GM21619 (cell line): ENCODE data around the gene SEL1L.
"Not testable (repeated sequence)": the region's sequence is repeated elsewhere in the genome, so short reads cannot be mapped to it uniquely, and the experiment has no call there.

Experiments
- ATAC-seq: cut with Tn5 transposase; IDR thresholded peaks from one replicate; pipeline ENCODE4 v1.9.1; 2021; ENCODE audit not compliant: unreplicated experiment

SEL1L gene

GRCh38 chr14:81533536-81534343 lies at the start of gene SEL1L:
Gene SEL1L, minus strand, starts transcription at chr14:81533853. Its CDS starts 109 bp downstream, at chr14:81533744.
- peak; percentile 89 for ATAC-seq

- ATAC-seq: no peak
Measured at GRCh38 chr14:81582420-81582819, 48.8 kb upstream of the SEL1L start.

GRCh38 chr14:81579115-81579514 lies 45.5 kb upstream of the SEL1L start:
- no peak for ATAC-seq

- no peak for ATAC-seq
Measured at GRCh38 chr14:81571437-81571836, 37.8 kb upstream of the SEL1L start.

GRCh38 chr14:81567302-81567701 lies 33.6 kb upstream of the SEL1L start:
- ATAC-seq: no peak

- peak; percentile 89 for ATAC-seq
Measured at GRCh38 chr14:81565441-81566290, 32.0 kb upstream of the SEL1L start.

- ATAC-seq: no peak
Measured at GRCh38 chr14:81562818-81563217, 29.2 kb upstream of the SEL1L start.

GRCh38 chr14:81561084-81561775 lies 27.6 kb upstream of the SEL1L start:
- no peak for ATAC-seq

GRCh38 chr14:81559385-81559784 lies 25.7 kb upstream of the SEL1L start:
- no peak for ATAC-seq

- ATAC-seq: no peak
Measured at GRCh38 chr14:81557146-81557545, 23.5 kb upstream of the SEL1L start.

- ATAC-seq: no peak
Measured at GRCh38 chr14:81555684-81556083, 22.0 kb upstream of the SEL1L start.

- ATAC-seq: no peak
Measured at GRCh38 chr14:81555051-81555450, 21.4 kb upstream of the SEL1L start.

GRCh38 chr14:81551471-81551870 lies 17.8 kb upstream of the SEL1L start:
- no peak for ATAC-seq

- ATAC-seq: peak; percentile 94
Measured at GRCh38 chr14:81550001-81550637, 16.5 kb upstream of the SEL1L start.

GRCh38 chr14:81541206-81541605 lies 7.6 kb upstream of the SEL1L start:
- ATAC-seq: not testable (repeated sequence)

- ATAC-seq: no peak
Measured at GRCh38 chr14:81537193-81537592, 3.5 kb upstream of the SEL1L start.

GRCh38 chr14:81536241-81536771 lies 2.7 kb upstream of the SEL1L start:
- ATAC-seq: no peak

GRCh38 chr14:81535396-81536164 lies 1.9 kb upstream of the SEL1L start:
- peak; percentile 22 for ATAC-seq

GRCh38 chr14:81534510-81535074 lies 939 bp upstream of the SEL1L start:
- ATAC-seq: no peak

GRCh38 chr14:81533212-81533535 lies 479 bp downstream of the SEL1L start:
- ATAC-seq: no peak
